GM06990 (cell line): ENCODE measurements around the gene RSKR.

Source experiments
- DNase-seq: peaks from one replicate; pipeline ENCODE4 v3.0.0-alpha.2; 2011; ENCODE audit not compliant: insufficient read length; ENCODE audit errors: extremely low read depth
- H3K27me3 ChIP-seq: replicated peaks from 2 replicates; pipeline ENCODE4 v1.6.0; 2011; ENCODE audit warnings: low read length; ENCODE audit not compliant: control insufficient read depth, insufficient read depth
- H3K36me3 ChIP-seq: 2 replicates; pipeline ENCODE4 v1.5.1; 2011; ENCODE audit warnings: low read length; ENCODE audit not compliant: control insufficient read depth, insufficient read depth
- H3K4me3 ChIP-seq: replicated peaks from 2 replicates; pipeline ENCODE4 v1.5.1; 2011; ENCODE audit warnings: low read depth, mild to moderate bottlenecking, control low read depth, low read length
- CTCF ChIP-seq: IDR thresholded peaks from 2 replicates; pipeline ENCODE4 v1.5.1; 2011; ENCODE audit warnings: low read length, control low read depth, mild to moderate bottlenecking, inconsistent platforms; ENCODE audit not compliant: insufficient read depth, poor library complexity, severe bottlenecking

RSKR gene

GRCh38 chr17:28585851-28586250 is 28.1 kb downstream of the RSKR start:
- H3K27me3 ChIP-seq: no peaks in the 10 kb centered on the region
- H3K4me3 ChIP-seq: no peak overlapping the region
- peaks cover 34% of the 10 kb centered on the region for H3K36me3 ChIP-seq
- DNase-seq: no peak
- no peak for TF ChIP-seq CTCF

GRCh38 chr17:28584434-28584833 is 29.6 kb downstream of the RSKR start:
- Histone ChIP-seq H3K4me3 (no peak overlapping the region), H3K27me3 (no peaks in the 10 kb centered on the region), H3K36me3 (peaks cover 32% of the 10 kb centered on the region)
- TF ChIP-seq CTCF: no peak
- DNase-seq: no peak

GRCh38 chr17:28582513-28582912 is 31.5 kb downstream of the RSKR start:
- Histone ChIP-seq H3K4me3 (no peak overlapping the region), H3K36me3 (peaks cover 37% of the 10 kb centered on the region), H3K27me3 (no peaks in the 10 kb centered on the region)
- no peak for DNase-seq
- TF ChIP-seq CTCF: no peak

- Histone ChIP-seq H3K36me3 (peaks cover 35% of the 10 kb centered on the region), H3K4me3 (no peak overlapping the region), H3K27me3 (no peaks in the 10 kb centered on the region)
- no peak for DNase-seq
- no peak for TF ChIP-seq CTCF
Measured at GRCh38 chr17:28580959-28581358, 33.0 kb downstream of the RSKR start.

- no peak for TF ChIP-seq CTCF
- H3K36me3 ChIP-seq: peaks cover 26% of the 10 kb centered on the region
- DNase-seq: no peak
- no peaks in the 10 kb centered on the region for H3K27me3 ChIP-seq
- H3K4me3 ChIP-seq: no peak overlapping the region
Measured at GRCh38 chr17:28579526-28579925, 34.5 kb downstream of the RSKR start.
